ENCODE measurements around the gene NMT2.

NMT2 gene

DNA sequence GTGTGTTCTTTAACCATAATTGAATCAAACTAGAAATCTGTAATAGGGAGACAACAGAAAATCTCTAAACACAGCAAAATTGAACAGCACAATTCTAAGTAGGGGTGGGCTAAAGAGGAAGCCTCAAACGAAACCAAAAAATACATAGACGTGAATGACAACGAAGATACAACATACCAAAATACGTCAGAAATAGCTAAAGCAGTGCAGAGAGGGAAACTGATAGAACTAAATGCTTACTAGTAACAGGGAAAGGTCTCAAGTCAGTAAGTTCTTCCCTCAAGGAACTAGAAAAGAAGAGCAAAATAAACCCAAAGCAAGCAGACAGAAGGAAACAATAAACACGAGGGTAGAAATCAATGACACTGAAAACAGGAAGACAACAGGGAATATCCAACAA, 52.3 kb downstream of the NMT2 start:
- no peak overlapping the region for H3K4me3 ChIP-seq (ENCODE audit: low read depth, low read length)
- TF ChIP-seq, protein P1, sequence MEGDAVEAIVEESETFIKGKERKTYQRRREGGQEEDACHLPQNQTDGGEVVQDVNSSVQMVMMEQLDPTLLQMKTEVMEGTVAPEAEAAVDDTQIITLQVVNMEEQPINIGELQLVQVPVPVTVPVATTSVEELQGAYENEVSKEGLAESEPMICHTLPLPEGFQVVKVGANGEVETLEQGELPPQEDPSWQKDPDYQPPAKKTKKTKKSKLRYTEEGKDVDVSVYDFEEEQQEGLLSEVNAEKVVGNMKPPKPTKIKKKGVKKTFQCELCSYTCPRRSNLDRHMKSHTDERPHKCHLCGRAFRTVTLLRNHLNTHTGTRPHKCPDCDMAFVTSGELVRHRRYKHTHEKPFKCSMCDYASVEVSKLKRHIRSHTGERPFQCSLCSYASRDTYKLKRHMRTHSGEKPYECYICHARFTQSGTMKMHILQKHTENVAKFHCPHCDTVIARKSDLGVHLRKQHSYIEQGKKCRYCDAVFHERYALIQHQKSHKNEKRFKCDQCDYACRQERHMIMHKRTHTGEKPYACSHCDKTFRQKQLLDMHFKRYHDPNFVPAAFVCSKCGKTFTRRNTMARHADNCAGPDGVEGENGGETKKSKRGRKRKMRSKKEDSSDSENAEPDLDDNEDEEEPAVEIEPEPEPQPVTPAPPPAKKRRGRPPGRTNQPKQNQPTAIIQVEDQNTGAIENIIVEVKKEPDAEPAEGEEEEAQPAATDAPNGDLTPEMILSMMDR (IDR thresholded peaks at IDR 0.05; ENCODE audit: borderline replicate concordance, insufficient read depth, low read depth, low read length) = no peak

DNA sequence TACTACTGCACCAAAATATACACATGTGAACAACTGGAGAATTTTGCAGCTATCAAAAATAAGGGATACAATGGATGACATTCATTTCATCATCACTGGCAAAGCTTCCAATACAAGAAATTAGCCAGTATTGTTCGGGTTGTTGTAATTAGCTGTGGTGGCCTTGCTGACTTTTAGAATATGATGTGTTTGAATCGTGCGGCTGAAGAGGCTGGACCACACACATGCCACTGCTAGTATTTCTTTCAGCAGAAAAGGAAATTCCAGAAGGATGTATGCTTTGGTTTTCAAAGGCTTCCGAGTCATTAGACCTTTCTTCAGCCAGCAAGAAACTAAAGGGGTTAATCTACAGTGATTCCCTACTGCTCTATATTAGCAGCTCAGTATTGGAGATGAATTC, 54.7 kb downstream of the NMT2 start:
- TF ChIP-seq, protein P1 (IDR thresholded peaks at IDR 0.05; ENCODE audit: borderline replicate concordance, insufficient read depth, low read depth, low read length) = no peak
- no peak overlapping the region for H3K4me3 ChIP-seq (ENCODE audit: low read depth, low read length)

DNA sequence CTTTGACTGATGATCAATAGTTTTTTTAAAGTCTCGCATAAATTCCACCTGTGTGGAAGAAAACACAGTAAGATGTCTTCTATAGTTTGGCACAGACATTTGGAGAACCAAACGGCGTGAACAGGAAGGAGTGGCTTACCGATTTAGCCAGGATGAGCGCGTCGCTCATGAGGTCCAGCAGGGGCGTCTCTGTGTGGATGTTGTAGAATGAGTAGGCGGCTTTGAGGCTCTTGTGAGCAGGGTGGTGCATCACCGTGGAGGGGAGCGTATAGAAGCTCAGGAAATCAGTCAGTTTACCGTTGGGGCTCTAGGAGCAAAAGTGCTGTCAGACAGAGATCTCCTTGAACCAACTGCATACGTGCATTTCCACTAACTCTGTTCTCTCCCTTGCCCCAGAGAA, 55.8 kb downstream of the NMT2 start:
- TF ChIP-seq, protein P1 (IDR thresholded peaks at IDR 0.05; ENCODE audit: borderline replicate concordance, insufficient read depth, low read depth, low read length) = no peak
- H3K4me3 ChIP-seq (ENCODE audit: low read depth, low read length) = no peak overlapping the region

DNA sequence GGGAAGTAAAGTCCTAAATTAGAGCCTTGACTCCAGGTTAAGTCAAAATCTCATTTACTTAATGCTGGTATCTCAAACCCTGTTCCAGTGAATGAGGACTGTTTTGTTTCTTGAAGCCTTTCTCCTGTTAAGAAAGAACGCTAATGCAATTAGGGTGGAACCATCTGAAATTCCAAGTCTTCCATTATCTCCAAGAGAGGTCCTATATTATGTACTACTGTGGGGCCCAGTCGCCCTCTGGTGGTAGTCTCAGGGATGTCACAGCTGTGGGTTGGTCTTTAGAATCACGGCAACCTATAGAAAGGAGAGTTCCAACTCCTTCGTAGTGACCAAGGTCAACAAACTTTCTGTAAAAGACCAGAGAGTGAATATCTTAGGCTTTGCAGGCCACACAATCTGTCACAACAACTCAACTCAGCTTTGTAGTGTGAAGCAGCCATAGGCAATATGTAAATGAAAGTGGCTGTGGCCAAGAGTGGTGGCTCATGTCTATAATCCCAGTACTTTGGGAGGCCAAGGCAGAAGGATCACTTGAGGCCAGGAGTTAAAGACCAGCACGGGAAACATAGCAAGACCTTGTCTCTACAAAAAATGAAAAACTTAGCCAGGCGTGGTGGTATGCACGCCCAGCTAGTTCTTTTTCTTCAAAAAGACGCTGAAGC, 62.0 kb downstream of the NMT2 start:
- TF ChIP-seq, protein P1 (IDR thresholded peaks at IDR 0.05; ENCODE audit: borderline replicate concordance, insufficient read depth, low read depth, low read length) = peak; percentile 80
- no peak overlapping the region for H3K4me3 ChIP-seq (ENCODE audit: low read depth, low read length)

DNA sequence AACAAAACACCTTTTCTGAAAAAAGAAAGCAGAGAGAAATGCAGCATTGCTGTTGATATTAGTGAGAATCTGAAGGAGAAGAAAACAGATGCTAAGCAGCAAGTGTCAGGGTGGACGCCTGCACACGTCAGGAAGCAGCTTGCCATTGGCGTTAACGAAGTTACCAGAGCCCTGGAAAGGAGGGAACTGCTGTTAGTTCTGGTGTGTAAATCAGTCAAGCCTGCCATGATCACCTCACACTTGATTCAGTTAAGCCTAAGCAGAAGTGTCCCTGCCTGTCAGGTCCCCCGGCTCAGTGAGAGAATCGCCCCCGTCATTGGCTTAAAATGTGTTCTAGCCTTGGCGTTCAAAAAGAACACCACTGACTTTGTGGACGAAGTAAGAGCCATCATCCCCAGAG, 65.0 kb downstream of the NMT2 start:
- TF ChIP-seq, protein P1 (IDR thresholded peaks at IDR 0.05; ENCODE audit: borderline replicate concordance, insufficient read depth, low read depth, low read length) = no peak

DNA sequence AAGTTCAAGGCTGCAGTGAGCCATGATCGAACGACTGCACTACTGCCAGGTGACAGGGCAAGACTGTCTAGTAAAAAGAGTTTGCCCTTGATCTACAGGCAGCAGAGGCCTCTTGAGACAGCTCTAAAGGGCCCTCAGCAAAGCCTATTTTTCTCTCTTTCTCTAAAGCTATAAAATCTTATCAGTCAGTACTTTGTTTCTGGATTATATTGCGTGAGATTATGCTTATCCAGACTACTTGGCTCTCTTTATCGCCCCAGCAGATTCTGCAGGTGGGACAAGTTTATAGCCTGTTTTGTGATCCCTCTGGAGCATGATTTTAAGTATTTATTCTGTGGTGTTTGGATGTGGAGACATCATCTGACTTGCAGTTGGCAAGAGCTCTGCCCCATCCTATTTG, 68.6 kb downstream of the NMT2 start:
- H3K4me3 ChIP-seq (ENCODE audit: low read depth, low read length) = no peak overlapping the region
- TF ChIP-seq, protein P1 (IDR thresholded peaks at IDR 0.05; ENCODE audit: borderline replicate concordance, insufficient read depth, low read depth, low read length) = no peak

More for the DNA sequence above, 65.0 kb downstream of the NMT2 start:
- H3K4me3 ChIP-seq (ENCODE audit: low read depth, low read length) = no peak overlapping the region

DNA sequence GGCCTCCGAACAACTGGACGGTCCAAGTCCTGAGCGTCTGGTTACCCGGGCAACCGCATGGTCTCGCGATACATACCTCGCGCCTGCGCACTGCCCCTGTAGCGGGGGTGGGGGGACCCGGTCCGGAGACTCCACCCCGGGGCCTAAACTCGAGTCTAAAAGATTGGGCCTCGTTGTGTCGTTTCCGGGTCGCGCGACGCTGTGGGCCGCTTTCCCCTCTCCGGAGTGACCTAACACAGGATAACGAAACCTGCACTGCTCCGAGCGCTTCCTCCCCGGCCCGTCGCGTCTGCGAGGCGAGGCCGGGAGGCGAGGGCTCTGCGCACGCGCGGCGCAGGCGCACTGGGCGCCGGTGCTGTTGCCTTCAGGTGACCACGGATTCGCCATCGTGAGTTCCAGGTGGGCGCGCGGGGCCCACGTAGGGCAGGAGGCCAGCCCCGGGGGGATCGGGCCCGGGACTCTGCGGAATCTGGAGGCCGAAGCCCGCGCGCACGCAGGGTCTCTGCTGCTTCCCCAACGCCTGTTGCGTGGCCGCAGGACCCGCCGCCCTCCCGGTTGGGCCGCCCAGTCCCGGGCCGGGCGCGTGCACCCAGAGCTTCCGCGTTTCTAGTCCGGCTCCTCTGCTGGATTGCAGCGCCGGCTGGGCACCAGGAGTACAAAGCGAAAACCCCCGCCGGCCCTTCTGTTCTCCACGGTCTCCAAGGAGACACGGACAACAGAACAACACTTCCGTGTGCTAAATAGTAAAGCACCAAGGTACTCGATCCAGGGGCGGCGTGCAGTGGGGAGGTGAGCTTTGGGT, 71.3 kb downstream of the NMT2 start, which contains the start of gene RPP38:
Gene RPP38 (plus strand): TSS at position 345 of the 802 bp plus-strand sequence. CDS start 5,960 bp downstream, outside the sequence.
- TF ChIP-seq, protein P1 (IDR thresholded peaks at IDR 0.05; ENCODE audit: borderline replicate concordance, insufficient read depth, low read depth, low read length) = no peak
- H3K4me3 ChIP-seq (ENCODE audit: low read depth, low read length) = peak within 1 kb of the TSS; percentile 99

All from GM12875 (cell line).